ENCODE measurements around the gene ZDHHC14. TPM values are rescaled to one million over a fixed set of nuclear protein-coding genes. Genes with fewer than 3 reads are reported as not detected.

The ZDHHC14 gene
- total RNA-seq, 2 donors from 2014 or later = 6.9 to 10.9 TPM

Other genes starting within 250 kb of the ZDHHC14 start
- 10 to 100 TPM in 1 of 2 donors, 1 to 10 TPM in 1; 9.6 to 10.8 TPM for gene TMEM242, start 57.7 kb upstream of the ZDHHC14 start, total RNA-seq